Osteoblast (primary cell): ENCODE data around the gene TAL1. TPM values are rescaled to one million over a fixed set of nuclear protein-coding genes. Genes with fewer than 3 reads are reported as not detected.

Experiments
- DNase-seq: peaks from one replicate; pipeline ENCODE4 v3.0.0; 2011; ENCODE audit warnings: low spot score, mixed read lengths; ENCODE audit not compliant: insufficient read length; ENCODE audit errors: missing footprints
- H2AFZ ChIP-seq: 2 replicates; pipeline ENCODE4 v1.6.0; 2011; ENCODE audit warnings: mild to moderate bottlenecking, low read length
- H3K27ac ChIP-seq: 2 replicates; pipeline ENCODE4 v1.5.1; 2011; ENCODE audit warnings: mild to moderate bottlenecking, low read depth, low read length, moderate library complexity
- H3K27me3 ChIP-seq: 2 replicates; pipeline ENCODE4 v1.6.0; 2012; ENCODE audit warnings: mild to moderate bottlenecking, control low read depth, inconsistent platforms, low read length, moderate library complexity; ENCODE audit not compliant: insufficient read depth
- H3K36me3 ChIP-seq: 2 replicates; pipeline ENCODE4 v1.5.1; 2011; ENCODE audit warnings: mild to moderate bottlenecking, low read length, control low read depth, moderate library complexity; ENCODE audit not compliant: insufficient read depth
- H3K4me1 ChIP-seq: 2 replicates; pipeline ENCODE4 v1.5.1; 2011; ENCODE audit warnings: mild to moderate bottlenecking, low read length, control low read depth, moderate library complexity; ENCODE audit not compliant: insufficient read depth
- H3K4me2 ChIP-seq: 2 replicates; pipeline ENCODE4 v1.6.0; 2011; ENCODE audit warnings: mild to moderate bottlenecking, low read length; ENCODE audit not compliant: insufficient read depth
- H3K4me3 ChIP-seq: fragments of 200-600 bp; sonication (generic); 3 replicates; pipeline ENCODE4 v1.5.1; 2012; ENCODE audit warnings: mild to moderate bottlenecking, low read length, inconsistent platforms; ENCODE audit not compliant: insufficient read depth
- H3K79me2 ChIP-seq: 2 replicates; pipeline ENCODE4 v1.6.0; 2012; ENCODE audit warnings: mild to moderate bottlenecking, low read length, control low read depth, inconsistent platforms; ENCODE audit not compliant: insufficient read depth
- H3K9me3 ChIP-seq: 2 replicates; pipeline ENCODE4 v1.5.1; 2011; ENCODE audit warnings: low read depth, low read length, control low read depth
- H4K20me1 ChIP-seq: 2 replicates; pipeline ENCODE4 v1.6.0; 2012; ENCODE audit warnings: mild to moderate bottlenecking, low read length, control low read depth; ENCODE audit not compliant: insufficient read depth
- total RNA-seq: library from RNA; depleted of rRNA; stranded (reverse); fragments of >200 nt; gene quantifications from 2 replicates; pipeline ENCODE4 v1.2.3, GENCODE V29; 2012
- TF ChIP-seq, protein P1 (sequence below): IDR thresholded peaks from 2 replicates; pipeline ENCODE4 v1.5.1; 2011; ENCODE audit warnings: mild to moderate bottlenecking, low read depth, low read length, moderate library complexity; ENCODE audit errors: extremely low read depth

The TAL1 gene
- total RNA-seq, 1 donor, result not detected

DNA sequence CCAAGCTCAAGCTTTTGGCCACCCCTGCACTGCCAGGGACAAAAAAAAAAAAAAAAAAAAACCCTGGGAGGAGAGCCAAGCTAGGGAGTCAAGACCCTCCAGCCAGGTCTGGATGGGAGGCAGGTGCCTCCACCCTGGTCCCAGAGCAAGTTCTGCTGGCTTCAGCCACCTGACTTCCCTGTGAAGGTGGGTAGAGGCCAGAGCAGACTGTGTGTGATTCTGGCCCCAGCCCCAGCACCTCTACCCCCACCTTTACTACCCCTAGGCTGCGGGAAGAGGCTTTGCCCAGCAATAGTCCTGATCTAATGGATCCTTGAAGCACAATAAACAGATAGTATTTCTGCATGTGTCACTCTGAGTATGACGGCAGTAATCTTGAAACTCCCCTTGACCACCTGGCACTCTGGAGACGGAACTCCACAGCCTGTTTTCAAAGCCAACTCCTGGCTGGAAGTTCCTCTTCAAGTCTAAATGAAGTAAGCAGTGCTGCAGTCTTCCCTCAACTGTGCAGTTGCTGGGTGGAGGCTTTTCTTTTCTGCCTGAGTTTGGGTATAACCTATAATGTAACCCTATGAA, 51.9 kb downstream of the TAL1 start:
- no peaks in the 10 kb centered on the region for H3K79me2 ChIP-seq
- peak overlapping the region; percentile 99 for H2AFZ ChIP-seq
- TF ChIP-seq, protein P1, sequence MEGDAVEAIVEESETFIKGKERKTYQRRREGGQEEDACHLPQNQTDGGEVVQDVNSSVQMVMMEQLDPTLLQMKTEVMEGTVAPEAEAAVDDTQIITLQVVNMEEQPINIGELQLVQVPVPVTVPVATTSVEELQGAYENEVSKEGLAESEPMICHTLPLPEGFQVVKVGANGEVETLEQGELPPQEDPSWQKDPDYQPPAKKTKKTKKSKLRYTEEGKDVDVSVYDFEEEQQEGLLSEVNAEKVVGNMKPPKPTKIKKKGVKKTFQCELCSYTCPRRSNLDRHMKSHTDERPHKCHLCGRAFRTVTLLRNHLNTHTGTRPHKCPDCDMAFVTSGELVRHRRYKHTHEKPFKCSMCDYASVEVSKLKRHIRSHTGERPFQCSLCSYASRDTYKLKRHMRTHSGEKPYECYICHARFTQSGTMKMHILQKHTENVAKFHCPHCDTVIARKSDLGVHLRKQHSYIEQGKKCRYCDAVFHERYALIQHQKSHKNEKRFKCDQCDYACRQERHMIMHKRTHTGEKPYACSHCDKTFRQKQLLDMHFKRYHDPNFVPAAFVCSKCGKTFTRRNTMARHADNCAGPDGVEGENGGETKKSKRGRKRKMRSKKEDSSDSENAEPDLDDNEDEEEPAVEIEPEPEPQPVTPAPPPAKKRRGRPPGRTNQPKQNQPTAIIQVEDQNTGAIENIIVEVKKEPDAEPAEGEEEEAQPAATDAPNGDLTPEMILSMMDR, result no peak
- H3K27ac ChIP-seq, result no peak overlapping the region
- DNase-seq, result no peak
- H3K4me1 ChIP-seq, result peaks cover 16% of the 10 kb centered on the region
- H3K36me3 ChIP-seq, result no peaks in the 10 kb centered on the region
- no peaks in the 10 kb centered on the region for H3K9me3 ChIP-seq
- H3K27me3 ChIP-seq, result no peaks in the 10 kb centered on the region
- peak overlapping the region; percentile 99 for H3K4me2 ChIP-seq
- H3K4me3 ChIP-seq, result peak overlapping the region; percentile 75
- no peaks in the 10 kb centered on the region for H4K20me1 ChIP-seq

DNA sequence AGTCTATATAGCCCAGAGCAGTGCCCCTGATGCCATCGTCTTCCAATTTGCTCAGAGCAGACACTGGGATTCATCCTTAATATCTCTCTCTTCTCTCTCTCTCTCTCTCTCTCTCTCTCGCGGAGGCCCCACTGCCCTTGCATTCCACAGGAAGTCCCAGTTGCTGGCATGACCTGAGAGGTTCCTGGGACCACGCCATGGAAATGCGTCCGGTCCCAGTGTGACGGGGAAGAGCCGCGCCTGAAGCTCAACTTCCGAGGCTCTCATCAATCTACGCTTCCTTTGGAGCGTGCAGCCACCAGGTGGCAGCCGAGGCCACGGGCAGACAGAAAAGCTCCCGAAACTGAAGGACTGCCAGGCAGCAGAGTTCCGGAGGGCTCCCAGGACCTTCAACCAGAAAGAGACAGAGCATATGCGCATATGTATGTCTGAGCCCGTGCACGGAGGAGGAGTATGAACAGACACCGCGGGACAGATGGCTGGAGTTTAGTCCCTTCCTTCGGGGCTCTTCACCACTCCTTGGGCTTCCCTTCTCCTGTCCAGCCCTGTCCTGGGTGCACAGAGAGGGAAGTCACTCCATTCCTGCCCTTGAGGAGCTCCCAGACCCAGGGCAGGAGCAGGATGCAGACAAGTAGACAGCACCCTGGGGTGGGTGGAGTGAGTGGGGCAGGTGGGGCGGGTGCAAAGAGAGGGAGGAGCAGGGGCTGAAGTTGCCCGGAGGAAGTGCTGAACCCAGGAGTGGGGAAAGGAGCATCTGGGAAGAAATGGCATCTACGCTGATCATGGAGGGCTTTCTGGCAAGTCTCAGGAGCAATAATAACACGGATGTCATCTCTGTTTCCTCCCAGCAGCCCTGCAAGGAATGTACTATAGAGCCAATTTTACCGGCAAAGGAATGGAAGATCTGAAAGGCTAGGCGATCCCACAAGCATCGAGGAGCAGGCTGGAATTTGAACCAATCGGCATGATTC, 52.7 kb downstream of the TAL1 start:
- Histone ChIP-seq H3K4me3 (peak overlapping the region; percentile 75), H3K4me1 (peaks cover 16% of the 10 kb centered on the region), H3K9me3 (no peaks in the 10 kb centered on the region), H3K27me3 (no peaks in the 10 kb centered on the region), H4K20me1 (no peaks in the 10 kb centered on the region), H3K36me3 (no peaks in the 10 kb centered on the region), H3K27ac (peak overlapping the region; percentile 28), H3K4me2 (peak overlapping the region; percentile 99), H3K79me2 (no peaks in the 10 kb centered on the region), H2AFZ (peak overlapping the region; percentile 99)
- DNase-seq, result peak; percentile 98
- TF ChIP-seq, protein P1, result peak; percentile 93

DNA sequence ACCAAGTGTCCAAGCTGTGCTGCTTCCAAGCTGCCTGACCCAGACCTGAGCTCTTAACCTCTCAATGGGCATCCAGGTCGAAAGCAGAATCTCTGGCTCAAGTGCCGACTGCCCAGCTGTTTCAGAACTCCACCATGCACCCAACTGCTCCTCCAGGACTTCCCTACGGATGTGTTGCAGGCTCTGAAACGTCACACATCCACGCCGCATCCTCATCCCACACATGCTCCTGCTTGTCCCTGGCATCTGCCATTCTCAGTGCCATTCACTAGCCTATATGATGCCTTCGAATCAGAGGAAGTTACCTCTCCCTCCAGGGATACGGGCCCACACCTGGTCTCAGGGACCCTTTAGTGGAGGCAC, 53.4 kb downstream of the TAL1 start:
- Histone ChIP-seq H3K27me3 (no peaks in the 10 kb centered on the region), H3K4me3 (peak overlapping the region; percentile 75), H3K9me3 (no peaks in the 10 kb centered on the region), H3K79me2 (no peaks in the 10 kb centered on the region), H3K4me2 (peak overlapping the region; percentile 99), H2AFZ (peak overlapping the region; percentile 99), H3K36me3 (no peaks in the 10 kb centered on the region), H3K4me1 (peaks cover 16% of the 10 kb centered on the region), H4K20me1 (no peaks in the 10 kb centered on the region), H3K27ac (no peak overlapping the region)
- DNase-seq, result no peak
- TF ChIP-seq, protein P1, result no peak

DNA sequence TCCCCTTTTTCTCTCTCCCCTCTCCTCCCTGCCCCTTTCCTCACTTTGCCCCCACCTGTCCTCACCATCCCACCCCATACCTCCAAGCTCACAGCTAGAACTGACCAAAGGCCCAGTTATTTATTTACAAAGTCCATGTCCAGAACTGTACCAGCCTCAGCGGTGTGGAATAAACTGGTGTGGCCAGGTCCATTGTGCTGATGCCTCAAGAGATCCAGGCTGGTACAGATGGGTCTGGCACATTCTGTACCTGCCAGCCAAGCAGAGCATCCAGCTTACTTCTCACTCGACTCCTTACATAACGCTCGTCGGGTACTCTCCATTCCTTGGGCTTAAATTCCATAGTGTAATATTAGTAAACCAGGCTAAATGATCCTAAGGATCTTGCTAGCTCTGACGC, 54.0 kb downstream of the TAL1 start:
- DNase-seq, result no peak
- TF ChIP-seq, protein P1, result no peak
- peaks cover 16% of the 10 kb centered on the region for H3K4me1 ChIP-seq
- no peaks in the 10 kb centered on the region for H3K36me3 ChIP-seq
- no peaks in the 10 kb centered on the region for H4K20me1 ChIP-seq
- H3K27ac ChIP-seq, result no peak overlapping the region
- no peaks in the 10 kb centered on the region for H3K27me3 ChIP-seq
- H3K4me3 ChIP-seq, result no peak overlapping the region
- no peaks in the 10 kb centered on the region for H3K79me2 ChIP-seq
- no peak overlapping the region for H3K4me2 ChIP-seq
- H2AFZ ChIP-seq, result no peak overlapping the region
- H3K9me3 ChIP-seq, result no peaks in the 10 kb centered on the region
